A673 (cell line): ENCODE results near the gene S100A3. TPM values are rescaled to one million over a fixed set of nuclear protein-coding genes. Genes with fewer than 3 reads are reported as not detected.
A peak's percentile ranks its signal among the peaks of the same experiment; 100 is the strongest.

ENCODE experiments used
- BruUV-seq: library from RNA; stranded (reverse); fragments of 400-500 nt; replicated peaks from 2 replicates; lab custom pipeline; 2021; lab: Mats Ljungman, UMichigan
- CTCF ChIA-PET: fragments of 300-600 bp; sonication (Branson Sonifier 250); formaldehyde crosslinking; loops from one replicate; lab custom pipeline; 2022; ENCODE audit warnings: antibody characterized with exemption; lab: Charles Lee
- POLR2A ChIA-PET: fragments of 300-600 bp; sonication (Branson Sonifier 250); formaldehyde crosslinking; loops from one replicate; lab custom pipeline; 2022; ENCODE audit warnings: antibody characterized with exemption; ENCODE audit not compliant: low non-redundant PET; lab: Charles Lee
- DNase-seq: peaks from one replicate; pipeline ENCODE4 v3.0.0-alpha.2; 2015; ENCODE audit warnings: low spot score
- H3K27ac ChIP-seq: fragments of 200-600 bp; sonication (generic); 2 replicates; pipeline ENCODE4 v1.5.1; 2016; ENCODE audit warnings: mixed run types, low read depth, mild to moderate bottlenecking, mixed read lengths, antibody characterized with exemption, low read length; ENCODE audit not compliant: poor library complexity, severe bottlenecking
- H3K27me3 ChIP-seq: fragments of 200-600 bp; sonication (generic); replicated peaks from 2 replicates; pipeline ENCODE4 v1.6.1; 2017; ENCODE audit warnings: mixed run types, low read depth, mild to moderate bottlenecking, mixed read lengths, antibody characterized with exemption, low read length; ENCODE audit not compliant: insufficient read depth, poor library complexity
- H3K36me3 ChIP-seq: fragments of 200-600 bp; sonication (generic); 2 replicates; pipeline ENCODE4 v1.6.1; 2016; ENCODE audit warnings: mixed run types, mild to moderate bottlenecking, mixed read lengths, antibody characterized with exemption, low read length; ENCODE audit not compliant: insufficient read depth, poor library complexity, severe bottlenecking
- H3K4me1 ChIP-seq: fragments of 200-600 bp; sonication (generic); 2 replicates; pipeline ENCODE4 v1.6.1; 2017; ENCODE audit warnings: mixed run types, mild to moderate bottlenecking, mixed read lengths, antibody characterized with exemption, low read length; ENCODE audit not compliant: insufficient read depth, poor library complexity, severe bottlenecking
- H3K4me3 ChIP-seq: fragments of 200-600 bp; sonication (generic); 2 replicates; pipeline ENCODE4 v1.5.1; 2016; ENCODE audit warnings: low read depth, mixed run types, mild to moderate bottlenecking, mixed read lengths, low read length; ENCODE audit not compliant: poor library complexity, severe bottlenecking
- H3K9me3 ChIP-seq: fragments of 200-600 bp; sonication (generic); 2 replicates; pipeline ENCODE4 v1.6.1; 2016; ENCODE audit warnings: mixed run types, low read depth, mild to moderate bottlenecking, mixed read lengths, antibody characterized with exemption, low read length; ENCODE audit not compliant: poor library complexity, severe bottlenecking
- CTCF ChIP-seq: fragments of 300-800, 200-600 bp; sonication (generic); conservative IDR thresholded peaks from 2 replicates; pipeline ENCODE4 v1.5.1; 2017; ENCODE audit warnings: low read depth, mild to moderate bottlenecking, antibody characterized with exemption, low read length, moderate library complexity, mixed read lengths
- EZH2 ChIP-seq: fragments of 200-600 bp; sonication (generic); IDR thresholded peaks from 2 replicates; pipeline ENCODE4 v1.6.1; 2017; ENCODE audit warnings: borderline replicate concordance, low read depth, mild to moderate bottlenecking, mixed read lengths, antibody characterized with exemption, low read length; ENCODE audit not compliant: poor library complexity, severe bottlenecking
- intact Hi-C: fragments of 100-400 bp; cut with micrococcal nuclease; formaldehyde crosslinking; loops from one replicate; pipeline ENCODE4 v1.10.0; 2022; ENCODE audit not compliant: unreplicated experiment
- total RNA-seq: library from RNA; stranded (reverse); gene quantifications from 2 replicates; pipeline ENCODE4 v1.2.3, GENCODE V29; 2021

Gene S100A3
- total RNA-seq, 1 experiment from 2014 or later: 0.99 TPM

- Histone ChIP-seq H3K27me3 (no peaks in the 10 kb centered on the region), H3K9me3 (no peaks in the 10 kb centered on the region), H3K36me3 (no peaks in the 10 kb centered on the region), H3K27ac (peak overlapping the region; percentile 60), H3K4me3 (no peak overlapping the region), H3K4me1 (peaks cover 30% of the 10 kb centered on the region)
- TSS peak; percentile 75 for BruUV-seq
- TF ChIP-seq EZH2 (no peak), CTCF (no peak)
- CTCF ChIA-PET: interaction anchor here (1.0 to 1.1 kb wide), 2 partner anchors 33 to 56 kb away, joined by 5 read pairs; no protein-coding TSS in a partner anchor
- POLR2A ChIA-PET: no interaction called here
- DNase-seq: peak; percentile 94
- intact Hi-C loops: no loop called here
Measured at GRCh38 chr1:153566414-153567371, 17.6 kb upstream of the S100A3 start.

- Histone ChIP-seq H3K36me3 (no peaks in the 10 kb centered on the region), H3K27ac (peak within 1 kb of the TSS; percentile 60), H3K4me3 (no peak within 1 kb of the TSS), H3K9me3 (no peaks in the 10 kb centered on the region), H3K27me3 (no peaks in the 10 kb centered on the region), H3K4me1 (peaks cover 30% of the 10 kb centered on the region)
- CTCF ChIA-PET: interaction anchor here (1.0 to 1.1 kb wide), 2 partner anchors 32 to 55 kb away, joined by 5 read pairs; no protein-coding TSS in a partner anchor
- TF ChIP-seq CTCF (no peak), EZH2 (no peak)
- peak; percentile 77 for DNase-seq
- BruUV-seq: no TSS peak
- POLR2A ChIA-PET: no interaction called here
- intact Hi-C loops: no loop called here
Measured at GRCh38 chr1:153565529-153566374, 16.7 kb upstream of the S100A3 start, which contains the start of gene S100A2. Gene S100A2, minus strand, starts transcription at chr1:153565844. Its CDS starts 1,967 bp downstream, at chr1:153563877.

- H3K27ac ChIP-seq: peak overlapping the region; percentile 33
- no peak for DNase-seq
- no peaks in the 10 kb centered on the region for H3K9me3 ChIP-seq
- no peak overlapping the region for H3K4me3 ChIP-seq
- H3K4me1 ChIP-seq: peaks cover 30% of the 10 kb centered on the region
- no peaks in the 10 kb centered on the region for H3K27me3 ChIP-seq
- intact Hi-C loops: no loop called here
- CTCF ChIA-PET: no interaction called here
- H3K36me3 ChIP-seq: no peaks in the 10 kb centered on the region
- TF ChIP-seq EZH2 (no peak), CTCF (no peak)
- no TSS peak for BruUV-seq
- POLR2A ChIA-PET: no interaction called here
Measured at GRCh38 chr1:153563991-153564390, 14.9 kb upstream of the S100A3 start.
